ENCODE measurements around the gene IVD.
A peak's percentile ranks its signal among the peaks of the same experiment; 100 is the strongest.

The IVD gene

GRCh38 chr15:40416056-40416455, 10.5 kb downstream of the IVD start:
- DNase-seq: no peak

GRCh38 chr15:40418126-40418525, 12.5 kb downstream of the IVD start:
- DNase-seq: no peak

- no peak for DNase-seq
Measured at GRCh38 chr15:40420071-40420713, 14.6 kb downstream of the IVD start.

- no peak for DNase-seq
Measured at GRCh38 chr15:40420793-40421192, 15.2 kb downstream of the IVD start.

GRCh38 chr15:40421246-40422157, 15.9 kb downstream of the IVD start:
- peak; percentile 48 for DNase-seq

- DNase-seq: no peak
Measured at GRCh38 chr15:40424483-40425115, 19.0 kb downstream of the IVD start.

GRCh38 chr15:40425681-40426080, 20.1 kb downstream of the IVD start:
- DNase-seq: no peak

- no peak for DNase-seq
Measured at GRCh38 chr15:40427188-40427587, 21.6 kb downstream of the IVD start.

GRCh38 chr15:40428185-40428584, 22.6 kb downstream of the IVD start:
- no peak for DNase-seq

GRCh38 chr15:40429068-40429710, 23.6 kb downstream of the IVD start:
- DNase-seq: no peak

GRCh38 chr15:40430271-40430805, 24.7 kb downstream of the IVD start:
- no peak for DNase-seq

- no peak for DNase-seq
Measured at GRCh38 chr15:40435023-40435709, 29.6 kb downstream of the IVD start.

- DNase-seq: no peak
Measured at GRCh38 chr15:40435710-40436089, 30.1 kb downstream of the IVD start.

- DNase-seq: no peak
Measured at GRCh38 chr15:40436116-40436891, 30.7 kb downstream of the IVD start.

GRCh38 chr15:40436892-40437751, 31.5 kb downstream of the IVD start:
- no peak for DNase-seq

- DNase-seq: no peak
Measured at GRCh38 chr15:40437752-40438687, 32.4 kb downstream of the IVD start.

GRCh38 chr15:40438712-40439111, 33.1 kb downstream of the IVD start:
- DNase-seq: no peak

GRCh38 chr15:40439461-40439959, 33.9 kb downstream of the IVD start:
- DNase-seq: no peak

Data from NCI-H774 (cell line).